ENCODE data around the gene DCTPP1.

DNA sequence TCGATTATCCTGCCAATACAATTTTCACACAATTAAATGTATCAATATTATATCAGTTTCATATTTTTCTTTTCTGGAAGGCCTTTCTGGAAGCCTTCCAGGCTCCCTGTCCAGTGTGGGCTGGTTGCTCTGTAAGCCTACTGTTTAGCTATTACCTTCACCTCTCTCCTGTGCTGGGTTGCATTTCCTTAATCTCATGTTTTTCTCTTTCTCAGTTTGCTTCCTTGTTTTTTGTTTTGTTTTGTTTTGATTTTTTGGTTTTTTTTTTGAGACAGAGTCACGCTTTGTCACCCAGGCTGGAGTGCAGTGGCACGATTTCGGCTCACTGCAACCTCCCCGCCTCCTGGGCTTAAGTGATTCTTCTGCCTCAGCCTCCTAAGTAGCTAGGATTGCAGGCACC, 9.0 kb upstream of the DCTPP1 start:
- TF ChIP-seq, protein P1, sequence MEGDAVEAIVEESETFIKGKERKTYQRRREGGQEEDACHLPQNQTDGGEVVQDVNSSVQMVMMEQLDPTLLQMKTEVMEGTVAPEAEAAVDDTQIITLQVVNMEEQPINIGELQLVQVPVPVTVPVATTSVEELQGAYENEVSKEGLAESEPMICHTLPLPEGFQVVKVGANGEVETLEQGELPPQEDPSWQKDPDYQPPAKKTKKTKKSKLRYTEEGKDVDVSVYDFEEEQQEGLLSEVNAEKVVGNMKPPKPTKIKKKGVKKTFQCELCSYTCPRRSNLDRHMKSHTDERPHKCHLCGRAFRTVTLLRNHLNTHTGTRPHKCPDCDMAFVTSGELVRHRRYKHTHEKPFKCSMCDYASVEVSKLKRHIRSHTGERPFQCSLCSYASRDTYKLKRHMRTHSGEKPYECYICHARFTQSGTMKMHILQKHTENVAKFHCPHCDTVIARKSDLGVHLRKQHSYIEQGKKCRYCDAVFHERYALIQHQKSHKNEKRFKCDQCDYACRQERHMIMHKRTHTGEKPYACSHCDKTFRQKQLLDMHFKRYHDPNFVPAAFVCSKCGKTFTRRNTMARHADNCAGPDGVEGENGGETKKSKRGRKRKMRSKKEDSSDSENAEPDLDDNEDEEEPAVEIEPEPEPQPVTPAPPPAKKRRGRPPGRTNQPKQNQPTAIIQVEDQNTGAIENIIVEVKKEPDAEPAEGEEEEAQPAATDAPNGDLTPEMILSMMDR (IDR thresholded peaks at IDR 0.05) = no peak
- TF ChIP-seq POLR2A (IDR thresholded peaks at IDR 0.05) = no peak
